ENCODE results near the gene HIPK3. TPM values are rescaled to one million over a fixed set of nuclear protein-coding genes. Genes with fewer than 3 reads are reported as not detected.

Gene HIPK3
- total RNA-seq, 3 donors from 2014 or later (not counting 1 experiment from before 2014, with no cell fraction given), result 80.6 to 92.9 (median 87.7) TPM

DNA sequence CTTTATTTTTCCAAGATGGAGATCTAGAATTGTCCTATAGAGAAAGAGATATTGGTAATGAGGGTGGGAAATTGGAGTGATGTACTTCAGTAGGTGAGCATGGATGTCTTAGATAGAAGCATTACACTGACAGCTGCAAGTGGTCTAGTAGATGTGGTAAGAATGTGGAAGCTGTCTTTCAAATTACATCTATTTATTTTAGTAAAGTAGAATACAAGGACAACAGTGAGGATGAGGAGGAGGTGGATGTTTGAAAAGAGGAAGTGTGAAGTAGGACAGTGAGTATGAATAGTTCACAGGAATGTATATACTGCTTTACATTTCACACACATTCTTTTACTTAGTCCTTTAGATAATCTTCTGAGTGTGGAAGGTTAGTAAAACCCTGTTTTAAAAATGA, 64.2 kb downstream of the HIPK3 start:
- H3K4me3 ChIP-seq (ENCODE audit: low read length), result no peak overlapping the region
- H3K27me3 ChIP-seq (ENCODE audit: control insufficient read depth, insufficient read depth, low read length), result no peaks in the 10 kb centered on the region
- intact Hi-C loops (cut with micrococcal nuclease), result loop anchor here (5.0 kb wide), 1 partner anchor 64 kb away; the partner anchor contains the start of gene HIPK3
- TF ChIP-seq CTCF (IDR thresholded peaks at IDR 0.05), result no peak
- H3K27ac ChIP-seq (ENCODE audit: low read length), result no peak overlapping the region
- DNase-seq, result no peak
- no peaks in the 10 kb centered on the region for H3K27me3 Mint-ChIP-seq (ENCODE audit: low read depth in 2 of 2)
- no peaks in the 10 kb centered on the region for H3K9me3 ChIP-seq (ENCODE audit: control insufficient read depth, insufficient read depth, low read length)
- H3K36me3 ChIP-seq (ENCODE audit: control insufficient read depth, insufficient read depth, low read length), result no peaks in the 10 kb centered on the region
- H3K36me3 Mint-ChIP-seq, result no peaks in the 10 kb centered on the region
- H3K9me3 Mint-ChIP-seq, result no peaks in the 10 kb centered on the region
- ATAC-seq, result no peak
- H3K4me1 Mint-ChIP-seq, result peaks cover 27 to 35% of the 10 kb centered on the region in 2 donors
- H3K27ac Mint-ChIP-seq, result no peak overlapping the region
- H3K4me3 Mint-ChIP-seq, result no peak overlapping the region
- peaks cover 14% of the 10 kb centered on the region for H3K4me1 ChIP-seq (ENCODE audit: control insufficient read depth, insufficient read depth, low read length)

DNA sequence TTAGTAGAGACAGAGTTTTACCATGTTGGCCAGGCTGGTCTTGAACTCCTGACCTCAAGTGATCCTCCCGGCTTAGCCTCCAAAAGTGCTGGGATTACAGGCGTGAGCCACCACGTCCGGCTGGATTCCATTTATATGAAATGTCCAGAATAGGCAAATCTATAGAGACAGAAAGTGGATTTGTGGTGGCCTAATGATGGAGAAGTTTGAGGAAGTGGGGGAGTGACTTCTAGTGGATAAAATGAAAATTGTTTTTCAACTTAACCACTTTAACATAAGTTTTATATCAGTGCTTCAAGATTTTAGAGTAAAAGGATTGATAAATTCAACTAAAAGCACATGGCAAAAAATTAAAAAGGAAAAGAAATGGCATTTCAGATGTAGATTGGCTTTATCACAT, 66.2 kb downstream of the HIPK3 start:
- Mint-ChIP-seq H3K36me3 (no peaks in the 10 kb centered on the region), H3K27me3 (ENCODE audit: low read depth in 2 of 2) (no peaks in the 10 kb centered on the region), H3K4me3 (peak overlapping the region; percentile 25), H3K9me3 (no peaks in the 10 kb centered on the region), H3K4me1 (peaks cover 33 to 41% of the 10 kb centered on the region in 2 donors), H3K27ac (peak overlapping the region in 1 of 2 donors; percentile 20)
- 92% methylated on average over 4 of the region's 4 CpGs for WGBS (ENCODE audit: insufficient coverage)
- H3K27ac ChIP-seq (ENCODE audit: low read length), result no peak overlapping the region
- H3K4me3 ChIP-seq (ENCODE audit: low read length), result no peak overlapping the region
- intact Hi-C loops (cut with micrococcal nuclease), result loop anchor here (5.0 kb wide), 1 partner anchor 66 kb away; the partner anchor contains the start of gene HIPK3
- H3K27me3 ChIP-seq (ENCODE audit: control insufficient read depth, insufficient read depth, low read length), result no peaks in the 10 kb centered on the region
- peaks cover 14% of the 10 kb centered on the region for H3K4me1 ChIP-seq (ENCODE audit: control insufficient read depth, insufficient read depth, low read length)
- no peaks in the 10 kb centered on the region for H3K9me3 ChIP-seq (ENCODE audit: control insufficient read depth, insufficient read depth, low read length)
- no peak for TF ChIP-seq CTCF (IDR thresholded peaks at IDR 0.05)
- no peaks in the 10 kb centered on the region for H3K36me3 ChIP-seq (ENCODE audit: control insufficient read depth, insufficient read depth, low read length)
- DNase-seq (no peak), ATAC-seq (peak in 1 of 3 donors; percentile 13)

DNA sequence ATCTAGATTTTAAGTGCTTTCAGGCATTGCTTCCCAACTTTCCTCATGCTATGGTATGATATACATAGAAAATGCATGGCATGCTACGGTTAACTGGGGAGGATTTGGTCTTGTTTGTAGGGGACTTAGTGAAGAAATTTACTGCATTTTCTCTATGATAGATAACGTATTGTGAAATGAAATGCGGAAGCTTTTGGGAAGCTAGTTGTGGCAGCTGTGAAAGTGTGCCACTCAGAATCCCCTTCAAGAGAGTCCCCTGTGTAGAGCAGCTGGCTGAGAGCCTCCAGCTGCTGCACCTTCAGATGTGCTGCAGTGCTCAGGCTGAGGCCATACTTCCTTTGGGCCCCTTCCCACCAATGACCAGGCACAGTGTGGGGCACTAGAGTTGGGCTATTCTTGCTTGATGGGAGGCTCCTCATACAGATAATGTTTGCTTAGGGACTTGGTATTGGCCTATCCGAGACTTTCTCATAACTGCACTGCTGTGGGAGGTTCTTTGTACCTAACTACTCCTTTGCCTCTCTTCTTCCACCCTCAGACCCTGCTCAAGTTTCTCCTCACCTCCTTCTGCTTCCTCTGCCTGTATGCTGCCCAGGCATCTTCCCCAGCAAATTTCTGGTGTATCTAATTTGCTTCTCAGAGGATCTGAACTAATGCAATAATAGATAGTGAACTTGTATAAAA, 67.3 kb downstream of the HIPK3 start:
- ATAC-seq (peak in 1 of 3 donors; percentile 54), DNase-seq (no peak)
- H3K9me3 Mint-ChIP-seq, result no peaks in the 10 kb centered on the region
- intact Hi-C loops (cut with micrococcal nuclease), result loop anchor here (5.0 kb wide), 1 partner anchor 67 kb away; the partner anchor contains the start of gene HIPK3
- H3K4me1 ChIP-seq (ENCODE audit: control insufficient read depth, insufficient read depth, low read length), result peaks cover 14% of the 10 kb centered on the region
- peak overlapping the region; percentile 20 to 29 for H3K27ac Mint-ChIP-seq
- no peak for TF ChIP-seq CTCF (IDR thresholded peaks at IDR 0.05)
- peaks cover 33 to 44% of the 10 kb centered on the region in 2 donors for H3K4me1 Mint-ChIP-seq
- no peaks in the 10 kb centered on the region for H3K27me3 Mint-ChIP-seq (ENCODE audit: low read depth in 2 of 2)
- H3K9me3 ChIP-seq (ENCODE audit: control insufficient read depth, insufficient read depth, low read length), result no peaks in the 10 kb centered on the region
- H3K4me3 ChIP-seq (ENCODE audit: low read length), result no peak overlapping the region
- H3K4me3 Mint-ChIP-seq, result no peak overlapping the region
- 60% methylated on average over 4 of the region's 4 CpGs for WGBS (ENCODE audit: insufficient coverage)
- no peaks in the 10 kb centered on the region for H3K36me3 Mint-ChIP-seq
- H3K36me3 ChIP-seq (ENCODE audit: control insufficient read depth, insufficient read depth, low read length), result no peaks in the 10 kb centered on the region
- no peak overlapping the region for H3K27ac ChIP-seq (ENCODE audit: low read length)
- H3K27me3 ChIP-seq (ENCODE audit: control insufficient read depth, insufficient read depth, low read length), result no peaks in the 10 kb centered on the region
